CD4-positive, CD25-positive, alpha-beta regulatory T cell (primary cell): ENCODE results near the gene C16orf92. TPM values are rescaled to one million over a fixed set of nuclear protein-coding genes. Genes with fewer than 3 reads are reported as not detected.

ENCODE experiments used
- ATAC-seq, 2 donors: fragments of 150-1000 bp; cut with Tn5 transposase; one replicate each; pipeline ENCODE4 v1.10.0; 2021; ENCODE audit warnings: low read depth in 2 of 2, moderate number of reproducible peaks in 2 of 2, moderate library complexity in 1 of 2
- DNase-seq, 3 donors: peaks; one replicate each; pipeline versions ENCODE4 v3.0.0 to v3.0.0-alpha.2; 2012 to 2022; ENCODE audit warnings: mixed read lengths in 1 of 3
- H3K27ac ChIP-seq: one replicate; pipeline ENCODE4 v1.7.0; 2013; ENCODE audit warnings: mild to moderate bottlenecking, low read length; ENCODE audit not compliant: insufficient read depth, poor library complexity, severe bottlenecking
- H3K27me3 ChIP-seq: one replicate; pipeline ENCODE4 v1.7.0; 2013; ENCODE audit warnings: low read length; ENCODE audit not compliant: control insufficient read depth, insufficient read depth
- H3K36me3 ChIP-seq: one replicate; pipeline ENCODE4 v1.7.0; 2013; ENCODE audit warnings: mild to moderate bottlenecking, low read length, moderate library complexity; ENCODE audit not compliant: control insufficient read depth, insufficient read depth
- H3K4me1 ChIP-seq: 2 replicates; pipeline ENCODE4 v1.7.0; 2013; ENCODE audit warnings: mild to moderate bottlenecking, low read length; ENCODE audit not compliant: insufficient read depth, control insufficient read depth, poor library complexity, severe bottlenecking
- H3K4me3 ChIP-seq: one replicate; pipeline ENCODE4 v1.7.0; 2013; ENCODE audit warnings: low read depth, mild to moderate bottlenecking, low read length, moderate library complexity
- H3K9me3 ChIP-seq, 2 experiments: 1 replicate in 1 of 2; 2 replicates in 1 of 2; pipeline ENCODE4 v1.7.0; 2013; ENCODE audit warnings: low read length in 2 of 2, mild to moderate bottlenecking in 1 of 2, moderate library complexity in 1 of 2; ENCODE audit not compliant: control insufficient read depth in 2 of 2
- H3K27ac Mint-ChIP-seq, 3 donors: one replicate each; pipeline ENCODE4 v1.8.0; 2020 to 2022; ENCODE audit warnings: mild to moderate bottlenecking in 3 of 3, mixed read lengths in 3 of 3, moderate library complexity in 2 of 3
- H3K27me3 Mint-ChIP-seq: one replicate; pipeline ENCODE4 v1.8.0; 2022; ENCODE audit warnings: mild to moderate bottlenecking, mixed read lengths
- H3K36me3 Mint-ChIP-seq: one replicate; pipeline ENCODE4 v1.8.0; 2020; ENCODE audit warnings: mixed read lengths
- H3K4me1 Mint-ChIP-seq, 4 donors: one replicate each; pipeline ENCODE4 v1.8.0; 2020 to 2022; ENCODE audit warnings: mixed read lengths in 4 of 4, mild to moderate bottlenecking in 1 of 4
- H3K4me3 Mint-ChIP-seq, 4 donors: one replicate each; pipeline ENCODE4 v1.8.0; 2020 to 2022; ENCODE audit warnings: mild to moderate bottlenecking in 4 of 4, mixed read lengths in 4 of 4, moderate library complexity in 3 of 4
- H3K9me3 Mint-ChIP-seq, 7 donors: one replicate each; pipeline ENCODE4 v1.8.0; 2020 to 2022; ENCODE audit warnings: mixed read lengths in 7 of 7, mild to moderate bottlenecking in 3 of 7, moderate library complexity in 2 of 7
- polyA plus RNA-seq, 4 donors: library from polyadenylated mRNA; unstranded; fragments of 300-500 nt; fragmentation: Illumina TruSeq; gene quantifications; one replicate each; pipeline ENCODE4 v1.2.3, GENCODE V29; 2021
- total RNA-seq: library from RNA; stranded (reverse); gene quantifications from one replicate; pipeline ENCODE4 v1.2.3, GENCODE V29; 2022

The C16orf92 gene
- total RNA-seq: not detected
- not detected for polyA plus RNA-seq

- H3K27ac Mint-ChIP-seq: no peak within 1 kb of the TSS
- H3K9me3 ChIP-seq: no peaks in the 10 kb centered on the region
- H3K4me3 ChIP-seq: no peak within 1 kb of the TSS
- H3K27ac ChIP-seq: no peak within 1 kb of the TSS
- H3K36me3 Mint-ChIP-seq: no peaks in the 10 kb centered on the region
- no peak for ATAC-seq
- DNase-seq: no peak
- H3K4me1 ChIP-seq: peaks cover 12% of the 10 kb centered on the region
- H3K27me3 Mint-ChIP-seq: peaks cover 45% of the 10 kb centered on the region
- no peaks in the 10 kb centered on the region for H3K36me3 ChIP-seq
- H3K4me3 Mint-ChIP-seq: peak within 1 kb of the TSS in 2 of 4 donors; percentile 56 to 57
- no peaks in the 10 kb centered on the region for H3K27me3 ChIP-seq
- peaks cover 0 to 18% (median 8%) of the 10 kb centered on the region in 4 donors for H3K4me1 Mint-ChIP-seq
- peaks cover 0 to 2% (median 0%) of the 10 kb centered on the region in 7 donors for H3K9me3 Mint-ChIP-seq
Measured at GRCh38 chr16:30022887-30023286, at the start of gene C16orf92. TSS of gene C16orf92 (plus strand) at chr16:30023198. CDS start at chr16:30023341, 143 bp downstream.

DNA sequence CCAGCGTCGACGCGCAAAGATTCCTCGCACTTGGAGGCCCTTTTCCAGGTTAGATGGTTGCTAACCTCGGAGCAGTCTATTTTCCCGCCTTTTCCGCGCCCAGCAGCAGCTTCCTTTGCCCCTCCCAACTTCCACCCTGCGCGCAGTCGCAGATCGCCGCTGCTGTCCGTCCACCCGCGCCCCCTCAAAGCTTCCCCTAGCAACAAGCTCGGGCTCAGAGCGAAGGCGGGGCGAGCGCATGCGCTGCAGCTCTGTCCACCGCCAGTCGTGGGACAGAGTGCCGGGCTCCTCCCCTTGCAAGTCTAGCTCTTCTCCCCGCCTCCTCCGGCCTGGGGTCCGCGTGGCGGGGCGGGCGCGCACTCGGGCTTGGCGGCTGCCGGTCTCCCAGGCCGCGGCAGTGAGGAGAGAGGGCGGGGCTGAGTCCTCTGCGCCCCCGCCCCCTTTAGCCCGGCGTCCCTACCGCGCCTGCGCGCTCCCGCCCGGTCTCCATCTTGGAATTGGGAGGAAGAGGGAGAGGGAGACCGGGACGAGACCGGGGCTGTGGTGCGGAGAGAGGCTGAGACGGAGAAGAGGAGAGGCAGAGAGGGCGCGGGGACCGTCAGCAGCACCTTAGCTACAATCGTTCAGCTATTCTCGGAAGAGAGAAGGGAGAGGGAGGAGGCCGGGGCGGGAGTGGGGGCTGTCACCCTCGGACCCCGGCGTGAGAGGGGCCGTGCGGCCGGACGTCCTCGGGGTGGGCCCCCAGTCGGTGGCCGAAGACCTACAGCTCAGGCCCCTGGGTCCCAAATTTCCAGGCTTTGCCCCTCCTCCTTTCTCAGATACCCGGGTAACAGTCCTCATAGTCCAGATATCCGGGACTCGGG lies 49.4 kb upstream of the C16orf92 start, which contains the start of gene TAOK2:
TAOK2 (plus strand) TSS at position 485 of the 863 bp plus-strand sequence. CDS start 3,905 bp downstream, outside the sequence.
- Histone ChIP-seq H3K9me3 (no peaks in the 10 kb centered on the region), H3K36me3 (peaks cover 16% of the 10 kb centered on the region), H3K27ac (peak within 1 kb of the TSS; percentile 83), H3K4me3 (peak within 1 kb of the TSS; percentile 87), H3K4me1 (peaks cover 37% of the 10 kb centered on the region), H3K27me3 (no peaks in the 10 kb centered on the region)
- DNase-seq (peak; percentile 90 to 98 (median 93)), ATAC-seq (peak; percentile 95 to 96)
- H3K4me3 Mint-ChIP-seq: peak within 1 kb of the TSS; percentile 84 to 100 (median 90)
- H3K27me3 Mint-ChIP-seq: no peaks in the 10 kb centered on the region
- H3K36me3 Mint-ChIP-seq: peaks cover 7% of the 10 kb centered on the region
- peaks cover 16 to 42% (median 28%) of the 10 kb centered on the region in 4 donors for H3K4me1 Mint-ChIP-seq
- H3K9me3 Mint-ChIP-seq: no peaks in the 10 kb centered on the region
- peak within 1 kb of the TSS; percentile 87 to 93 (median 89) for H3K27ac Mint-ChIP-seq

DNA sequence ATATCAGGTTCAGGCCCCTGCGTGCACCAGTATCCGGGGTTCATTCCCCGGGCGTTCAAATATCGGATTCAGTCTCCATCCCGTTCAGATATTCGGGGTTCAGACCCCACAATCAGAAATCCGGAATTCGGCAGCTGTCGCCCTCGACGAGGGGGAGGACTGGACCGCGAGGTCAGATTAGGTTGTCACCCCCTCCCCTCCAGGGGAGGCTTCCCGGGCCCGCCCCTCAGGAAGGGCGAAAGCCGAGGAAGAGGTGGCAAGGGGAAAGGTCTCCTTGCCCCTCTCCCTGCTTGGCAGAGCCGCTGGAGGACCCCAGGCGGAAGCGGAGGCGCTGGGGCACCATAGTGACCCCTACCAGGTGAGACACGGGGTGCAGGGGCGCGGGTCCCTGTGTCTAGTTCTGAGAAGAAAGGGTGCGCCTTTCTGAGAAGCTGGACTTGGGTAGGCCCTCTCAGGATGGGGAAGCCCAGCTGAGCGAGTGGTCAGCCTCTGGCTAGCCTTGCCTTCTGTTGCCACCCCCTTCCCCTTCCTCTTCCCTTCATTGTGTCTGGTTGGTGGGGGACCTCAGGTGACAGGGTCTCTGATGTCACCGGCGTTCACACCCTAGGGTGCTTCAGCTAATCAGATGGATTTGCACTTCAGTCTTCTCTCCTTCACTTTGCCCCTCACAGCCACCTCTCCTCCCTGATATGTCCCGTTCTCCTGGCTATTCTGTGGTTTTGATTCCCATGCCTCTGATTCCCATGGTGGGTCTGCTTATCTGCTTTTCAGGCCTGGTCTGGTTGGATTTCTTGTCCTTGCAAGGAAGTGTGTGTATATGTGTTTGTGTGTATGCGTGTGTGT lies 48.5 kb upstream of the C16orf92 start:
- Histone ChIP-seq H3K4me3 (peak overlapping the region; percentile 87), H3K4me1 (peaks cover 37% of the 10 kb centered on the region), H3K9me3 (no peaks in the 10 kb centered on the region), H3K27me3 (no peaks in the 10 kb centered on the region), H3K36me3 (peaks cover 21% of the 10 kb centered on the region), H3K27ac (peak overlapping the region; percentile 83)
- Mint-ChIP-seq H3K36me3 (peaks cover 8% of the 10 kb centered on the region), H3K27me3 (no peaks in the 10 kb centered on the region), H3K27ac (peak overlapping the region; percentile 87 to 93 (median 89)), H3K9me3 (no peaks in the 10 kb centered on the region), H3K4me1 (peaks cover 13 to 42% (median 28%) of the 10 kb centered on the region in 4 donors), H3K4me3 (peak overlapping the region; percentile 84 to 100 (median 90))
- no peak for ATAC-seq
- DNase-seq: peak; percentile 6 to 46 (median 26)

DNA sequence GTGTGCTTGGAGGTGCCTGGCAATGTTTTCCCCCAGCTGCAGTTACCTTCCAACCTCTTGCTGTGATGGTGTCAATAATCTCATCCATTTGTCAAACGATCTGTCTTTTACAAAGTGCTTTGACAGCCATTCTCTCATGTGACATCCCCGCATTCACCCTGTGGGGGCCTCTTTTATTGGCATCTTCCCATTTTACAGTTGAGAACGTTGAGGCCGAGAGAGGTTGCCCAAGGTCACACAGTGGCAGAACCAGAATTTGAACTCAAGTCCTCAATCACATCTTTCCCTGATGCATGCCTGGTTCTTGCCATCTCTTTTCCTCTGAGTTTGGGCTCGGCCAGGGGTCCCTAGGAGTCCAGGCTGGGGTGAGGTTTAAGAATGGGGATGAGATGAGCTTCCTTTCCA lies 47.9 kb upstream of the C16orf92 start:
- Histone ChIP-seq H3K27me3 (no peaks in the 10 kb centered on the region), H3K4me1 (peaks cover 37% of the 10 kb centered on the region), H3K4me3 (peak overlapping the region; percentile 87), H3K27ac (peak overlapping the region; percentile 83), H3K36me3 (peaks cover 25% of the 10 kb centered on the region), H3K9me3 (no peaks in the 10 kb centered on the region)
- no peaks in the 10 kb centered on the region for H3K27me3 Mint-ChIP-seq
- H3K4me1 Mint-ChIP-seq: peaks cover 13 to 42% (median 28%) of the 10 kb centered on the region in 4 donors
- peak overlapping the region; percentile 54 to 89 (median 87) for H3K27ac Mint-ChIP-seq
- H3K36me3 Mint-ChIP-seq: peaks cover 10% of the 10 kb centered on the region
- peak overlapping the region; percentile 84 to 100 (median 90) for H3K4me3 Mint-ChIP-seq
- DNase-seq (no peak), ATAC-seq (no peak)
- H3K9me3 Mint-ChIP-seq: no peaks in the 10 kb centered on the region

DNA sequence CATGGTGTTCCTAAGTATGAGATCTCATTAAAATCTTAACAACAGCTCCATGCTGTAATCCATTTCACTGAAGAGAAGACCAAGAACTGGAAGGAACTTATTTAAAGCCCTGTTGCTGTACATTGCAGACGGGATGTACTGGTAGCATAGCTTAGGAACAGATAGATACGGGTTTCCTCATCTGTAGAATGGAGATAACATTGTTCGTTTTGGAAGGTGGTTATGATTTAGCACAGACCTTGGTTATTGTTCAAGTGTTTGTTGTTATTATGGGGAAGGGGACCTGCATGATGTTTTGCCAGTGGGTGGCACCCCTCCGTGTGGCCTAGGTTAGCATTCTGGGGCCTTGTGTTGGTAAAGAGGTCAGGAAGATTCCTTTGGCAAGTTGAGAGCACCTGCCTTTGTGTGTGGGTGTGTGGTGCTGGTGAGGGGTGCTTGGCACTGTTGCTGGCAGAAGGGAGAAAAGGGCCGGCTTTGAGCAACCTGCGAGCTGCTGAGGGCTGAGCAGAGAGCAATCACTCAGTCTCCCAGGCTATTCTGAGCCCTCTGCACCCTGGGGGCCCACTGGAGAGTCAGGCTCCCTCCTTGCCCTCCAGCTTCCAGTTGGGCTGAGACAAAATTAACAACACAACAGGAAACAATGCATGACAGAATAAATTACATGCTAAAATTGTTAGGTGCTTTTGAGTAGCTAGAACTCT lies 47.0 kb upstream of the C16orf92 start:
- Mint-ChIP-seq H3K9me3 (no peaks in the 10 kb centered on the region), H3K36me3 (peaks cover 15% of the 10 kb centered on the region), H3K27ac (peak overlapping the region; percentile 39 to 89 (median 87)), H3K4me1 (peaks cover 13 to 42% (median 28%) of the 10 kb centered on the region in 4 donors), H3K4me3 (peak overlapping the region; percentile 84 to 100 (median 90)), H3K27me3 (no peaks in the 10 kb centered on the region)
- peak overlapping the region; percentile 83 for H3K27ac ChIP-seq
- H3K9me3 ChIP-seq: no peaks in the 10 kb centered on the region
- DNase-seq (peak in 1 of 3 donors; percentile 14), ATAC-seq (no peak)
- peak overlapping the region; percentile 87 for H3K4me3 ChIP-seq
- H3K36me3 ChIP-seq: peaks cover 30% of the 10 kb centered on the region
- H3K27me3 ChIP-seq: no peaks in the 10 kb centered on the region
- H3K4me1 ChIP-seq: peaks cover 37% of the 10 kb centered on the region

DNA sequence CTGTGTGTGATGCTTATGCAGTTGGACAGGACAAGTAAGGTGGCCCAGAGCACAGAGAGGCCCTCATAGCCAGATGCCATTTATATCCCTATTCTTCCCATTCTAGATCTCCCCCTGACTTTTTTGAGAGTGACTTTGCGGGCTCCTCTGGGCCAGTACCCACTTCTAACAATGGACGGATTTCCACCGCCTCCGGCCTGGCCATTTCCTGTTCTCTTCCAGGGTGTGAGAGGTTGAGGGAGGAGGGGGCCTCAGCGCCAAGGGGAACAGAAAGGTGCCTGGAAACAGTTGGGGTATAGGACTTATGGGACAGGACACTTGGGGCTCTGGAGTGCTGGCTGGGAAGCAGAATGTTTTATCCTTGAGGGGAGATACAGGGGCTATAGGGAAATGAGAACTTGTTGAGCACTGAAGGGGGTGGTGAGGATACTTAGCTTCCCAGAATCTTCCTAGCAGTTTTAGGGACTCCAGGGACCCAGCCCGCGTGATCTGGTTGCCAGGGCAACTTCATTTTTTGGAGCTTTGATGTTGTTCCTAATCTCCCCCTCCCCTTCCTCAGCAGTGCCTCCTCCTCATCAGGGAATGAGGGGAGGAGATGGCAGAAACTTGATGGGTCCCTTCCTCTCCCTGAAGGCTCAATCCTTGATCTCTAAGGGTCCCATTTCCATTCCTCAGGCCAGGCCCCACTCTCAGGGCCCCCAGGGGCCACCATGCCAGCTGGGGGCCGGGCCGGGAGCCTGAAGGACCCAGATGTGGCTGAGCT lies 45.8 kb upstream of the C16orf92 start:
- H3K27ac Mint-ChIP-seq: peak overlapping the region in 2 of 3 donors; percentile 52 to 87
- Histone ChIP-seq H3K27ac (no peak overlapping the region), H3K4me3 (no peak overlapping the region), H3K4me1 (peaks cover 37% of the 10 kb centered on the region), H3K27me3 (no peaks in the 10 kb centered on the region), H3K36me3 (peaks cover 41% of the 10 kb centered on the region), H3K9me3 (no peaks in the 10 kb centered on the region)
- H3K36me3 Mint-ChIP-seq: peaks cover 17% of the 10 kb centered on the region
- peaks cover 13 to 42% (median 28%) of the 10 kb centered on the region in 4 donors for H3K4me1 Mint-ChIP-seq
- peak overlapping the region in 2 of 4 donors; percentile 48 to 100 for H3K4me3 Mint-ChIP-seq
- DNase-seq (no peak), ATAC-seq (no peak)
- H3K9me3 Mint-ChIP-seq: no peaks in the 10 kb centered on the region
- no peaks in the 10 kb centered on the region for H3K27me3 Mint-ChIP-seq
